D721Med (cell line): ENCODE data around the gene ANGPT4.

ENCODE experiments used
- DNase-seq: peaks from one replicate; pipeline ENCODE4 v3.0.0; 2011; ENCODE audit warnings: low spot score; ENCODE audit not compliant: insufficient read length
- FAIRE-seq: peaks from 2 replicates; lab custom pipeline; 2011; peaks lifted over from hg19 to GRCh38; lab: Jason Lieb, UNC
- TF ChIP-seq, protein P1 (sequence below): IDR thresholded peaks from 2 replicates; pipeline ENCODE4 v1.5.1; 2012; ENCODE audit warnings: mild to moderate bottlenecking, control low read depth; ENCODE audit not compliant: insufficient read depth; ENCODE audit errors: missing control alignments

Gene ANGPT4

DNA sequence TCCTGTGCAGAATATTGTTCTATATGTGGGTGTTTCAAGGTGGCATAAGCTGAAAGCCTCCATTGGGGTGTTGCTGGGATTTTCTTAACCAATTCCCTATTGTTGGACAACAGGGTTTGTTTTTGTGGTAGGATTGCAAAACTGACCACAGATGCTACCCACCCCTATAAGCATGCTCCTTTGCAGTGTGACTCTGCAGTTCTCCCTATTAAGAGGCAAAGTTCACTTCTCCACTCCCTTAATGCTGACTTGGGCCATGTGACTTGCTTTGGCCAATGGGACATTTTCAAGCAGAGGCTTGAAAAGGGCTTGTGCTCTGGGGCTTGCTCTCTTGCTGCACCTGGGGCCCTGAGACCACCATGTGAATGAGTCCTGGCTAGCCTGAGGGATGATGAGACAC lies 8.5 kb upstream of the ANGPT4 start:
- TF ChIP-seq, protein P1, sequence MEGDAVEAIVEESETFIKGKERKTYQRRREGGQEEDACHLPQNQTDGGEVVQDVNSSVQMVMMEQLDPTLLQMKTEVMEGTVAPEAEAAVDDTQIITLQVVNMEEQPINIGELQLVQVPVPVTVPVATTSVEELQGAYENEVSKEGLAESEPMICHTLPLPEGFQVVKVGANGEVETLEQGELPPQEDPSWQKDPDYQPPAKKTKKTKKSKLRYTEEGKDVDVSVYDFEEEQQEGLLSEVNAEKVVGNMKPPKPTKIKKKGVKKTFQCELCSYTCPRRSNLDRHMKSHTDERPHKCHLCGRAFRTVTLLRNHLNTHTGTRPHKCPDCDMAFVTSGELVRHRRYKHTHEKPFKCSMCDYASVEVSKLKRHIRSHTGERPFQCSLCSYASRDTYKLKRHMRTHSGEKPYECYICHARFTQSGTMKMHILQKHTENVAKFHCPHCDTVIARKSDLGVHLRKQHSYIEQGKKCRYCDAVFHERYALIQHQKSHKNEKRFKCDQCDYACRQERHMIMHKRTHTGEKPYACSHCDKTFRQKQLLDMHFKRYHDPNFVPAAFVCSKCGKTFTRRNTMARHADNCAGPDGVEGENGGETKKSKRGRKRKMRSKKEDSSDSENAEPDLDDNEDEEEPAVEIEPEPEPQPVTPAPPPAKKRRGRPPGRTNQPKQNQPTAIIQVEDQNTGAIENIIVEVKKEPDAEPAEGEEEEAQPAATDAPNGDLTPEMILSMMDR: no peak
- no peak for FAIRE-seq
- no peak for DNase-seq

DNA sequence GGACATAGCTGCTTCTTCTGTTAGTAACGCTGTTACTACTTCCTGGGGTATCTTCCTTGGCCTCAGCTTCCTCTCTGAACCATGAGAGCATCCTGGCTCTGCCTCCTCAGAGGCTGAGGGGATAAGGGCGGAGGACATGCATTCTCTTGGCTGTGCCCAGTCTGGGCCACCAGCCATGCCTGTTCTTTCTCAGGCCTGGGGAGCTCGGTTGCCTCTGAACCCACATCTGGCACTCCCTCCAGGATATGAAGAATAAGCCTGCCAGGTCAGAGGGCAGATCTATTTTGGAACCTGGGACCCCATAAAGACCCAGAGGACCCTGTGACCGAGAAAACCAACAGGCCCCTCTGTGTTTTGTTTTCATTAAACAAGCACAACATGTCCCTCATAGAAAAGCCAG lies 6.6 kb upstream of the ANGPT4 start:
- FAIRE-seq (no peak), DNase-seq (no peak)
- TF ChIP-seq, protein P1: no peak

DNA sequence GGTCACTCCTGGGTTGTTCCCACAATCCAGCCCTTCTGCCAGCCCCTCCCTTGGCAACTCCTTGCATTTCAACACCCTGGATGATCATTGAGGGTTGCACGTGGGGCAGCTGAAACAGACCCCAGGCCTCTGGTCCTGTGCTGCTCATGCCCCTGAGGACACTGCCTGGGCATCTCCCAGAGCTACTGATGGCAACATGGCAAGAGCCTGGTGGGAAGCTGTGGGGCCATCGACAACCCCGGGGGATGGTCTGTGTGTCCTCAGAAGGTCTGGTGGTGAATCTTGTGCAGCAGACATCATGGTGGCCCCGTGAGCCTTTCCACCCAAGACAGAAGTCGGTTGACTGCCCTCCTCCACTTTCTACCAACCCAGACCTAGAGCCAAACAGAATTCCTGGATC lies 4.9 kb upstream of the ANGPT4 start:
- DNase-seq (no peak), FAIRE-seq (no peak)
- TF ChIP-seq, protein P1: no peak

DNA sequence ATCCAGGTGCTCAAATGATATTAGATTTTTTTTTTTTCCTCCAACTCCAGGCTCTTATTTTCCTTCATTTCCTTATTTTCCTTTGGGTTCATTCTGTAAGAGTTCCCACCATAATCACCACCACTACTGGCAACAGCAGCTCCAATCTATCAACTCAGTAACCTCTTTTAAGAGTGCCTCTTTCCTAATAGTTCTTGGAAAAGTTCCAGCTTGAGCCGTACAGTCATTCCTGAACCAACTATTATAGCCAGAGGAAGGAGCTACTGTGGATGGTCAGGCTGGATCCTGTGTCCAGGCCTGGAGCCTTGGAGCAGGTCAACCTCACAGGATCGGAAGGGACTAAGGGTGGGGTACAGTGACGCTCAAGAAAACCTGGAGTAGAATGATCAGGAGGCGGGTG lies 4.2 kb upstream of the ANGPT4 start:
- TF ChIP-seq, protein P1: no peak
- DNase-seq (no peak), FAIRE-seq (no peak)

DNA sequence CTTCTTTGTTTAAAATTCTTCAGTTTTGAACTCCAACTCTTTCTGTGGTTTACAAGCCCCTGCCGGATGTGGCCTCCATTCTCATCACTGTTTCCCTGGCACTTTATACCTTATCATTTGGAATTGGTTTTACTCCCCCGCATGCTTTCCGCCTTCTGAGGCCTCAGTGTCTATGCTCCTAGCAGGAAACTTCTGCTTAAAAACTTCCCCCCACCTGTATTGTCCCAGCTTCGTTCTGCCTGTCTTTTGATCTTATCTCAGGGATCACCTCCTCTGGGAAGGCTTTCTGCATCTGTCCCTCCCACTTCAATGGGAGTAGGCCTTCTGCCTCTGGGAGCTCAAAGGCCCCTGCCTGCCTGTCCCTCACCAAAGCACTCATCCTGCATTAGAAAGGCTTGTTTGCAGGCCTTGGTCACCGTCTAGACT lies 3.4 kb upstream of the ANGPT4 start:
- TF ChIP-seq, protein P1: no peak
- DNase-seq (no peak), FAIRE-seq (no peak)

DNA sequence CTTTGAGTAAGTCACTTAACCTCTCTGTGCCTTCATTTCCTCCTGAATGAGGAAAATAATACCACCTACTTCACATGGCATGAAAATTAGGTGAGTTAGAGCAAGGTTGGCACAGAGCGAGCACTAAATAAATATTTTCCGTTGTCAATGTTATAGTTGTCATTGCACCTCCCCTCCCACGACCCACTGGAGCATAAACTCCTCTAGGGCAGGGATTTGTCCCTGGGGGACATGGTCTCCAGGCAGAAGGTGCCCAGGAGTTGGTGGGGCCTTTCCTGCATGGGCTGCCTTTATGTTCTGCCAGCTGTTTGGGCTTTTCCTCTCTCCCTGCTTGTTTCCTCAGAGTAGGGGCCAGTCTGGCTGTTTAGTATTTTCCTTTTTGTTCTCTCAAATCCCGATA lies 1.3 kb upstream of the ANGPT4 start:
- TF ChIP-seq, protein P1: no peak
- FAIRE-seq (no peak), DNase-seq (no peak)

DNA sequence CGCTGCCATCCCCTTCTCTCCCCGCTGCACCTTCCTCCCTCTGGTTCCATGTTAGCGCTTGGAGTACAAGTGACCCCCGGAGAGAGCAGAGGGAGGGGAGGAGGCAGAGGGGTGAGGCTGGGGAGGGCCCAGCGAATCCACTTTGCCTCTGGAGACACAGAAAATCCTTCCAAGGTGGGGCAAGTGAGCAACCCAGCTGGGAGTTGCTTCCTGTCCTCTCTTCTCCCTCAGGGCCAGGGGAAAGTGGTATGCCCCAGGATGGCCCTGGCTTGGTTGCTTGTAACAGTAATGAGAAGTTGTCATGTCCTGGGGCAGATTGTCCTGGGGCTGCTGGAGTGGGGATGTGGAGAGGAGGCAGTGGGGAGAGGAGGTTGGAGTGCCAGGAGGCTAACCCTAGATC lies 691 bp upstream of the ANGPT4 start:
- TF ChIP-seq, protein P1: no peak
- no peak for DNase-seq

More for the DNA sequence above, 691 bp upstream of the ANGPT4 start:
- no peak for FAIRE-seq
